ENCODE results near the gene CNST. TPM values are rescaled to one million over a fixed set of nuclear protein-coding genes. Genes with fewer than 3 reads are reported as not detected.
"Not testable (repeated sequence)": the region's sequence is repeated elsewhere in the genome, so short reads cannot be mapped to it uniquely, and the experiment has no call there.

CNST gene
- total RNA-seq, 1 donor from 2014 or later, result 34.2 TPM

- no peak for FAIRE-seq
- DNase-seq (ENCODE audit: low spot score in 2 of 2), result peak; percentile 60 to 82
These were observed 133.0 kb downstream of the CNST start for GRCh38 chr1:246699095-246699735.

GRCh38 chr1:246703581-246703980 lies 137.3 kb downstream of the CNST start:
- FAIRE-seq (no peak), DNase-seq (ENCODE audit: low spot score in 2 of 2) (no peak)

- no peak for FAIRE-seq
- no peak for DNase-seq (ENCODE audit: low spot score in 2 of 2)
These were observed 139.1 kb downstream of the CNST start for GRCh38 chr1:246705368-246705767.

GRCh38 chr1:246708166-246708565 lies 141.9 kb downstream of the CNST start:
- FAIRE-seq (no peak), DNase-seq (ENCODE audit: low spot score in 2 of 2) (no peak)

GRCh38 chr1:246709196-246709595 lies 142.9 kb downstream of the CNST start:
- DNase-seq (ENCODE audit: low spot score in 2 of 2), result no peak

GRCh38 chr1:246709835-246710234 lies 143.6 kb downstream of the CNST start:
- FAIRE-seq (no peak), DNase-seq (ENCODE audit: low spot score in 2 of 2) (no peak)

More at GRCh38 chr1:246709196-246709595, 142.9 kb downstream of the CNST start:
- no peak for FAIRE-seq

- FAIRE-seq (no peak), DNase-seq (ENCODE audit: low spot score in 2 of 2) (no peak)
These were observed 145.3 kb downstream of the CNST start for GRCh38 chr1:246711548-246712003.

GRCh38 chr1:246712428-246712827 lies 146.2 kb downstream of the CNST start:
- not testable (repeated sequence) for FAIRE-seq; DNase-seq (ENCODE audit: low spot score in 2 of 2)

Small RNA genes lying within 50 kb of the gene (small RNA-seq; reads per million reads assigned to genes)
- gene AL356583.2 (not detected), gene AL591623.2 (not detected)

Other genes with a start within 250 kb of the CNST start
- gene SMYD3, start 59.2 kb upstream of the CNST start, total RNA-seq, result 32.2 TPM
- gene TFB2M, start 195 bp upstream of the CNST start, total RNA-seq, result 22.0 TPM
- gene SCCPDH, start 158.0 kb downstream of the CNST start, total RNA-seq, result 79.9 TPM

Measured in frontal cortex (tissue), 4 donors.